Gastrocnemius medialis (tissue), 4 donors: ENCODE measurements around the gene RBM19. TPM values are rescaled to one million over a fixed set of nuclear protein-coding genes. Genes with fewer than 3 reads are reported as not detected.
"Not testable (repeated sequence)": the region's sequence is repeated elsewhere in the genome, so short reads cannot be mapped to it uniquely, and the experiment has no call there.

Source experiments
- ATAC-seq, 2 donors: fragments of 150-250 bp; one replicate each; pipeline ENCODE4 v1.9.1; 2016
- DNase-seq, 2 donors: peaks; one replicate each; pipeline ENCODE4 v3.0.0-alpha.2; 2019
- H3K27ac ChIP-seq, 4 donors: fragments of 200-600 bp; sonication (generic); 1 replicate in 1 of 4; 2 replicates in 3 of 4; pipeline ENCODE4 v1.5.1; 2016 to 2018; ENCODE audit warnings: mild to moderate bottlenecking in 2 of 4, moderate library complexity in 1 of 4
- H3K27me3 ChIP-seq, 3 donors: fragments of 200-600 bp; sonication (generic) in 2 of 3; 1 replicate in 1 of 3; 2 replicates in 2 of 3; pipeline versions ENCODE4 v1.5.1 to v1.6.0; 2016 to 2019; ENCODE audit warnings: mild to moderate bottlenecking in 1 of 3, moderate library complexity in 1 of 3
- H3K36me3 ChIP-seq, 2 donors: fragments of 200-600 bp; sonication (generic) in 1 of 2; one replicate each; pipeline ENCODE4 v1.5.1; 2017 to 2018
- H3K4me1 ChIP-seq, 2 donors: fragments of 200-600 bp; sonication (generic) in 1 of 2; one replicate each; pipeline ENCODE4 v1.5.1; 2016 to 2017; ENCODE audit warnings: mild to moderate bottlenecking in 2 of 2
- H3K4me3 ChIP-seq, 4 donors: fragments of 200-600 bp; sonication (generic) in 3 of 4; 1 replicate in 1 of 4; 2 replicates in 3 of 4; pipeline ENCODE4 v1.5.1; 2016 to 2019; ENCODE audit warnings: mild to moderate bottlenecking in 2 of 4
- H3K9me3 ChIP-seq, 3 donors: fragments of 200-600 bp; sonication (generic) in 2 of 3; 1 replicate in 1 of 3; 2 replicates in 2 of 3; pipeline ENCODE4 v1.5.1; 2016 to 2019
- CTCF ChIP-seq, 5 experiments: fragments of 450-650 bp in 3 of 5; fragments of 200-600 bp in 2 of 5; sonication (generic) in 2 of 5; IDR thresholded peaks in 4 of 5; conservative IDR thresholded peaks in 1 of 5; 1 replicate in 4 of 5; 2 replicates in 1 of 5; pipeline ENCODE4 v1.5.1; 2016 to 2019; ENCODE audit warnings: antibody characterized with exemption in 5 of 5, mild to moderate bottlenecking in 3 of 5, moderate library complexity in 3 of 5
- POLR2A ChIP-seq, 2 donors: fragments of 450-650 bp; IDR thresholded peaks; one replicate each; pipeline ENCODE4 v1.6.1; 2017; ENCODE audit warnings: antibody characterized with exemption in 2 of 2, mild to moderate bottlenecking in 2 of 2, moderate library complexity in 2 of 2
- in situ Hi-C, 4 donors: fragments of 200-750 bp; cut with MboI; loops; one replicate each; pipeline versions ENCODE4 v1.15.0 to v1.8.0; 2017; ENCODE audit warnings: low sequenced_read_pairs in 4 of 4
- intact Hi-C: fragments of 100-400 bp; cut with DNase I; formaldehyde crosslinking; loops from one replicate; pipeline ENCODE4 v1.15.1; 2023; ENCODE audit warnings: low total_unique reads
- total RNA-seq, 4 donors: library from RNA; depleted of rRNA; stranded (reverse); fragments of >200 nt; gene quantifications; one replicate each; pipeline versions ENCODE4 v1.1.0 to v1.2.3, GENCODE V29; 2016

Gene RBM19
- total RNA-seq, 4 donors from 2014 or later: 21.2 to 28.3 (median 26.8) TPM

- no peaks in the 10 kb centered on the region for H3K36me3 ChIP-seq
- H3K27ac ChIP-seq: no peak overlapping the region
- TF ChIP-seq CTCF (IDR thresholded peaks at IDR 0.05 in 4 of 5, conservative IDR thresholded peaks at IDR 0.05 in 1 of 5) (no peak), POLR2A (IDR thresholded peaks at IDR 0.05) (no peak)
- no peak overlapping the region for H3K4me3 ChIP-seq
- no peak for DNase-seq
- intact Hi-C loops (no loop called here), in situ Hi-C loops (no loop called here)
- H3K27me3 ChIP-seq: peaks cover 0 to 7% (median 3%) of the 10 kb centered on the region in 3 donors
- ATAC-seq: no peak
- H3K9me3 ChIP-seq: no peaks in the 10 kb centered on the region
- no peaks in the 10 kb centered on the region for H3K4me1 ChIP-seq
Observed at GRCh38 chr12:114001511-114002340, 35.6 kb upstream of the RBM19 start.

- Histone ChIP-seq H3K4me1 (no peaks in the 10 kb centered on the region), H3K36me3 (no peaks in the 10 kb centered on the region), H3K27me3 (peaks cover 0 to 7% (median 3%) of the 10 kb centered on the region in 3 donors), H3K4me3 (no peak overlapping the region), H3K27ac (no peak overlapping the region), H3K9me3 (no peaks in the 10 kb centered on the region)
- TF ChIP-seq CTCF (IDR thresholded peaks at IDR 0.05 in 4 of 5, conservative IDR thresholded peaks at IDR 0.05 in 1 of 5): no peak
- no peak for TF ChIP-seq POLR2A (IDR thresholded peaks at IDR 0.05)
- ATAC-seq (no peak), DNase-seq (no peak)
- intact Hi-C loops (no loop called here), in situ Hi-C loops (no loop called here)
Observed at GRCh38 chr12:114000861-114001260, 34.7 kb upstream of the RBM19 start.

GRCh38 chr12:114000261-114000660 lies 34.1 kb upstream of the RBM19 start:
- H3K27me3 ChIP-seq, H3K9me3 ChIP-seq, H3K4me3 ChIP-seq, in situ Hi-C loops, DNase-seq, H3K4me1 ChIP-seq, H3K36me3 ChIP-seq, intact Hi-C loops, ATAC-seq, H3K27ac ChIP-seq: not testable (repeated sequence)

GRCh38 chr12:113997365-113997764 lies 31.2 kb upstream of the RBM19 start:
- intact Hi-C loops: no loop called here
- in situ Hi-C loops: no loop called here
- DNase-seq (no peak), ATAC-seq (no peak)
- H3K4me1 ChIP-seq: no peaks in the 10 kb centered on the region
- no peak overlapping the region for H3K4me3 ChIP-seq
- H3K27ac ChIP-seq: no peak overlapping the region
- no peak for TF ChIP-seq POLR2A (IDR thresholded peaks at IDR 0.05)
- no peak for TF ChIP-seq CTCF (IDR thresholded peaks at IDR 0.05 in 4 of 5, conservative IDR thresholded peaks at IDR 0.05 in 1 of 5)
- no peaks in the 10 kb centered on the region for H3K9me3 ChIP-seq
- peaks cover 0 to 7% (median 3%) of the 10 kb centered on the region in 3 donors for H3K27me3 ChIP-seq
- no peaks in the 10 kb centered on the region for H3K36me3 ChIP-seq

- no peaks in the 10 kb centered on the region for H3K36me3 ChIP-seq
- H3K9me3 ChIP-seq: no peaks in the 10 kb centered on the region
- H3K4me3 ChIP-seq: no peak overlapping the region
- H3K4me1 ChIP-seq: no peaks in the 10 kb centered on the region
- in situ Hi-C loops (no loop called here), intact Hi-C loops (no loop called here)
- no peak for ATAC-seq
- DNase-seq: no peak
- TF ChIP-seq POLR2A (IDR thresholded peaks at IDR 0.05): no peak
- no peak for TF ChIP-seq CTCF (IDR thresholded peaks at IDR 0.05 in 4 of 5, conservative IDR thresholded peaks at IDR 0.05 in 1 of 5)
- H3K27ac ChIP-seq: no peak overlapping the region
- peaks cover 0 to 6% (median 2%) of the 10 kb centered on the region in 3 donors for H3K27me3 ChIP-seq
Observed at GRCh38 chr12:113996026-113996425, 29.9 kb upstream of the RBM19 start.
